IPS-15b (cell line): ENCODE data around the gene IKZF2.
A peak's percentile ranks its signal among the peaks of the same experiment; 100 is the strongest.

Source experiments
- H3K27me3 ChIP-seq: one replicate; pipeline ENCODE4 v1.6.1; 2013; ENCODE audit warnings: low read length; ENCODE audit not compliant: control insufficient read depth, insufficient read depth
- H3K36me3 ChIP-seq: one replicate; pipeline ENCODE4 v1.6.1; 2013; ENCODE audit warnings: low read length; ENCODE audit not compliant: control insufficient read depth, insufficient read depth
- H3K4me1 ChIP-seq: one replicate; pipeline ENCODE4 v1.6.1; 2013; ENCODE audit warnings: mild to moderate bottlenecking, low read length; ENCODE audit not compliant: control insufficient read depth, insufficient read depth
- H3K4me3 ChIP-seq: one replicate; pipeline ENCODE4 v1.5.1; 2013; ENCODE audit warnings: low read depth, low read length
- H3K9ac ChIP-seq: one replicate; pipeline ENCODE4 v1.6.1; 2013; ENCODE audit warnings: low read depth, mild to moderate bottlenecking, low read length
- H3K9me3 ChIP-seq: one replicate; pipeline ENCODE4 v1.6.1; 2013; ENCODE audit warnings: mild to moderate bottlenecking, low read length; ENCODE audit not compliant: control insufficient read depth, insufficient read depth

The IKZF2 gene

DNA sequence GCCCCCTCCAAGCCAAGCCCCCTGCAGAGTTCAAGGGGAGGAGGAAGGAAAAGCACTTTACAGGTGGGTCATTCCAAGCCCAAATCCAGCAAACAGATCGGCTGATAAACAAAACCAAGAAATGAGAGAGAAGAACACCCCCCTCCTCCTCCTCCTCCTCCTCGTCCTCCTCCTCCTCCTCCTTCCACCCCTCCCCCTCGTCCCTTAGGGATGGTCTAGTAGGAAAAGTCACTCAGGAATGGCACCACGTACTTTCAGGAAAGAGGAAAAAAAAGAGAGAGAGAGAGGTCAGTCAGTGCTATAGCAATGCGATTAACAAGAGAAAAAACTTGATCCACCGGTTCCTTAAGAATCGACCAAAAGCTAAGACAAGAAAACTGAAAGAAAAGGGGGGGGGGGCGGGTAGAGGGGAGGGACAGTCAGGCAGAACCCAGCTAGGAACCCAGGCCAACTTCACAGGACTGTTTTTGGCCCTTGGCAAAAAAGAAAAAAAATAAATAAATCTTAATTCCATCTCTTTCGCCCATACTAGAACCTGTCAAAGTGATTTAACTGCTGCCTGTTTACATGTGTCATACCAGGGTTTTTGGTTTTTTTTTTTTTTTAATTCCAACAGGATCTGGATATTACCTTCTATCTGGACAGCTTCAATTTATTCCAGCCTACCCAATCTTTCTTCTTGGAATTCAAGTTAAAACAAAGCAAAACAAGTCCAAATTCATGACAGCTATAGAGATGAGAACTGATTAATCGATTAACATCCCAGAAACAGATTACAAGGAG, 906 bp downstream of the IKZF2 start:
- Histone ChIP-seq H3K27me3 (peaks cover 3% of the 10 kb centered on the region), H3K4me3 (peak overlapping the region; percentile 95), H3K9ac (peak overlapping the region; percentile 61), H3K4me1 (peaks cover 5% of the 10 kb centered on the region), H3K9me3 (no peaks in the 10 kb centered on the region), H3K36me3 (no peaks in the 10 kb centered on the region)

DNA sequence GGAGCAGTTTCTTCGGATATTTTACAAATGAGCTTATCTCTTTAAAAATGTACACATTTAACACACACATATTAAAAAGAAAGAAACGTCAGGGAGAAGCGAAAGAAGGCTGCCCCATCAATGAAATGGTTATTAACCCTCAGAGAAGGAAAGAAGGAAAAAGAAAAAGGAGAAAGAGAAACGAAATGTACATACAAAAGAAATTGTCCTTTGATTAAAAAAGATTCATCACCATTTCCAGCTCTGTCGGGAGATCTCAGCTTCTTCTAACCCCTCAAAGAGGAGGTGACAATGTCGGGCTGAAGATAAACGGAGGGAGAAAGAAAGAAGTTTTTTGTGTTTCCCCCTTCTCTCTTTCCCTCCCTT, 1.5 kb downstream of the IKZF2 start:
- peak overlapping the region; percentile 95 for H3K4me3 ChIP-seq

DNA sequence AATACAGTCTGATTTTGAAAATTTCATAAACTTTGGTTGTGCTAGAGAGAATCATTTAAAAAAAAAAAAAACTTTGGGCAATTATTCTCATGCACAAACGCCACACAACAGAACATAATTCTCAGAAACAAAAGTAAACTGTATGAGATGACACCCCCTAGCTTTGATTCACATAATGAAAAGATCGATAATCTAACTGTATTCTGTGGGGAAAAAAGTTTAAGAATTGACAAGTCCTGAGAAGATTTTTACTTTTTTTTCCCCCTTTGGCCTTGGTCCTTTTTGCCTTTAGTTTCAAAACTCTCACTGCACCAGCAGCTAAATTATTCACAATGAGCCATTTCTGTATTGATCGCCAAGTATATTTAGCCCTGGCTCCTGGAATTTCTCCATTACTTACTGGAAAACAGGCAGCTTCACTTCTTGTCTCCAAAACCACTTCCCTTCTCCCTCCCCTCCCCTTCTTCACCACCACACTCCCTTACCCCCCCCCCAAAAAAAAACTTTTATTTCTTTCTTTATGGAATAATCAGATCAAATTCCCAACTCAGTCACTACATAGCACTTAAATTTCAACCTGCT, 2.0 kb downstream of the IKZF2 start:
- Histone ChIP-seq H3K4me3 (peak overlapping the region; percentile 95), H3K9ac (no peak overlapping the region)

More for the DNA sequence above, 1.5 kb downstream of the IKZF2 start:
- Histone ChIP-seq H3K36me3 (no peaks in the 10 kb centered on the region), H3K9me3 (no peaks in the 10 kb centered on the region), H3K4me1 (peaks cover 5% of the 10 kb centered on the region), H3K9ac (peak overlapping the region; percentile 61), H3K27me3 (peaks cover 3% of the 10 kb centered on the region)

DNA sequence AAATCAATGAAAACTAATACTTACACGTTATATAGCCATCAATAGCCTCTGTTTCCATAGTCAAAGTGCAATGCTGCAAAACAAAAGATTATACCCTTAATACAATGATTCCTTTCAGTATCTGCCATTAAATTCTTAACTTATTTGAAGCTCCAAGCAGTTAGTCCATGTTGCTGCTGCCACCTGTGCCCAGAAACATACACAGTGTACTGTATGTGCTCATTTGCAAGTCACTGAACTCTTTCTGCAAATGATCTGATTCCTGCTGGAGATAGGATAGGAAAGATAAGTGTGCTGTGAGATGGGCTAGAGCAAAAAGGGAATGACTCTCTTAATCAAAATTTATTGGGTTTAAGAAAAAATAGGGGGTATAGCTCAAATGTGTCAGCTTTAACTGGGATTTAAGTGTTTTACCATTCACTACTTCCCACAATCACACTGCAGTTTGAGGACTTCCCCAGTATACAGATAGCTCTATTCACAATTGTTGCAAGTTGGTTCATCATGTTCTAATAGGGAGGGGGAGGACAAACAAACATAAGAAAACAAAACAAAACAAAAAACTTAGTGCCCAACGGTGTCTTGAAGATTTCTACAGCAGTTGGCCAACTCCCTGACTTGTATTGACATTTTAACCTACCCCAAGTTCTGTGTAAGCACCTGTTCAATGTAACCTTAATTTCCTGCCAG, 2.7 kb downstream of the IKZF2 start:
- Histone ChIP-seq H3K36me3 (no peaks in the 10 kb centered on the region), H3K27me3 (peaks cover 3% of the 10 kb centered on the region), H3K9me3 (no peaks in the 10 kb centered on the region), H3K9ac (no peak overlapping the region), H3K4me3 (no peak overlapping the region), H3K4me1 (peaks cover 3% of the 10 kb centered on the region)

More for the DNA sequence above, 2.0 kb downstream of the IKZF2 start:
- no peaks in the 10 kb centered on the region for H3K9me3 ChIP-seq
- peaks cover 5% of the 10 kb centered on the region for H3K4me1 ChIP-seq
- no peaks in the 10 kb centered on the region for H3K36me3 ChIP-seq
- peaks cover 3% of the 10 kb centered on the region for H3K27me3 ChIP-seq

DNA sequence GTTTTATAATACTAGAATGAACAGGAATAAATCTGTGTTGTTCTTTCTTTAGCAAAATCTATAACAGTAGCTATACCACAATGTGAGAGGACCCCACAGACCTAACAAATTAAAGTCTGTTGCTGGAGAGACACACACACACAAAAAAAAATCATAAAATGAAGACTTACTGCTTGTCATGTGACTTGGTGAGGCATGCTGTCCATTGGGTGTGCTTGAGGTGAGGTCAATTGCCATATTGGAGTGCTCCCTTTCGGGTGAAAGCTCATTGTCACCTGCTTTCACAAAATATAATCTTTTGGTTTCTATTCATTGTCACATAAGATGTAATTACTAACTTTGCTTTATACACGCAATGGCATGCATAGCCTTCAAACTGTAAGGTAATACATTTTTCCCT, 3.9 kb downstream of the IKZF2 start:
- H3K27me3 ChIP-seq = no peaks in the 10 kb centered on the region
- no peaks in the 10 kb centered on the region for H3K9me3 ChIP-seq
- no peak overlapping the region for H3K9ac ChIP-seq
- peaks cover under 1% of the 10 kb centered on the region for H3K4me1 ChIP-seq
- H3K4me3 ChIP-seq = no peak overlapping the region
- no peaks in the 10 kb centered on the region for H3K36me3 ChIP-seq

DNA sequence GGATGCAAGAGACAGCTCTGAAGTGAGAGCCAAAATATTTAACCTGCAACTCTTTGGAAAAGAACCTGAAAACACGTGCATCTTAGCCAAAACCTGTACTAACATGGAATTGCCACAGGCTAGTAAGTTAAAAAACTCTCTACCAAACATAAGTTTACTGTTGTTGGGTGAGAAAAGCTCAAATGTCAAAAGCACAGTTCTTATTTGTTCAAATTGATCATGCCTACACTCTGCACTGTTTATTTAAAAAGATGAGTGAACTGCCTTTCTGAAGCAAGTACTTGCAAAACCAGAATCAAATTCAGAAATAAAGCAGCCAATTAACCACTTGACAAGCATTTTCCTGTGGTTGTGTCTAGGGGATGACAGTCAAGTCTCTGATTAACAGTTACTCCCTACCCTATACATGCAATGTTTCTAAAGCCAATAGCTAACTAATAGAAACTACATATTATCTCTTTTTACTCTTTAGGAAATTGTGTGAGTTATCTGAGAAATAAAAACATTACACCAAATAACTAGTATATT, 5.6 kb downstream of the IKZF2 start:
- Histone ChIP-seq H3K36me3 (no peaks in the 10 kb centered on the region), H3K4me3 (no peak overlapping the region)

DNA sequence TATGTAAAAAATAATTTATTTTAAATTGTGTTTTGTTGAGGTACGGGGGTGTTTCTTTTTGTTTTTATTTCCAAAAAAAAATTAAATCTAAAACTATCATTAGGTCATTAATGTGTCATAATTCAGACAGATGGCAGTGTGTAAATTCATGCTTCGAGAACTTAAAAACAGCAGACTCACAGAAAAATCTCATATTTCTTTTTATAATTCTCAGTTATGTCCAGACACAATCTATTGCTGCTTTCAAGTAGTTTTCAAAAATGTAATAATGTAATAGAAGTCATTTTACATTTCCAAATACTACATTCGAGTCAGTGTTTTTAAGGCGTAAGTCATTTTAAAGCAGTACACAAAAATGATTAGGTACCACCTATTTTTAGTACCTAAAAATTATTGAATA, 14.3 kb downstream of the IKZF2 start:
- H3K27me3 ChIP-seq = no peaks in the 10 kb centered on the region
- H3K36me3 ChIP-seq = no peaks in the 10 kb centered on the region
- H3K9me3 ChIP-seq = no peaks in the 10 kb centered on the region
- H3K4me3 ChIP-seq = no peak overlapping the region
- H3K9ac ChIP-seq = no peak overlapping the region
- H3K4me1 ChIP-seq = no peaks in the 10 kb centered on the region

More for the DNA sequence above, 5.6 kb downstream of the IKZF2 start:
- H3K9me3 ChIP-seq = no peaks in the 10 kb centered on the region
- H3K9ac ChIP-seq = no peak overlapping the region
- no peaks in the 10 kb centered on the region for H3K27me3 ChIP-seq
- H3K4me1 ChIP-seq = no peaks in the 10 kb centered on the region

DNA sequence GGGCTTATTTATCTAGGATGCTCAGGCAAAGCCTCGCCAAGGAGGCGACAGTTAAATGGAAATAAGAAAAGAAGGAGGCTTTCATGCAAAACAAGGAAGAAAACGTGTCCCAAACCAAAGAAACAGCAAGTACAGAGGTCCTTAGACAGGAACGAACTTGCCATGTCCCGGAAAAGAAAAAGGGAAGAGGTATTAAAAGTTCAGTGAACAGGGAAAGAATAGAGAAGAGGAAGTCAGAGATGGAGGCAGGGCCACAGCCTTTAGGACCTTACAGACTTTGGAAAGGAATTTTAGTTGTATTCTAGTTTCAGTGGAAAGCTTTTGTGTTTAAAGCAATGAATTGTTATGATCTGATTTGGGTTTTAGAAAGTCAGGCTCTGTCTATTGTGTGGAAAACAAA, 22.1 kb downstream of the IKZF2 start:
- Histone ChIP-seq H3K27me3 (no peaks in the 10 kb centered on the region), H3K36me3 (no peaks in the 10 kb centered on the region), H3K9me3 (no peaks in the 10 kb centered on the region), H3K4me1 (peaks cover 3% of the 10 kb centered on the region), H3K4me3 (no peak overlapping the region), H3K9ac (no peak overlapping the region)

DNA sequence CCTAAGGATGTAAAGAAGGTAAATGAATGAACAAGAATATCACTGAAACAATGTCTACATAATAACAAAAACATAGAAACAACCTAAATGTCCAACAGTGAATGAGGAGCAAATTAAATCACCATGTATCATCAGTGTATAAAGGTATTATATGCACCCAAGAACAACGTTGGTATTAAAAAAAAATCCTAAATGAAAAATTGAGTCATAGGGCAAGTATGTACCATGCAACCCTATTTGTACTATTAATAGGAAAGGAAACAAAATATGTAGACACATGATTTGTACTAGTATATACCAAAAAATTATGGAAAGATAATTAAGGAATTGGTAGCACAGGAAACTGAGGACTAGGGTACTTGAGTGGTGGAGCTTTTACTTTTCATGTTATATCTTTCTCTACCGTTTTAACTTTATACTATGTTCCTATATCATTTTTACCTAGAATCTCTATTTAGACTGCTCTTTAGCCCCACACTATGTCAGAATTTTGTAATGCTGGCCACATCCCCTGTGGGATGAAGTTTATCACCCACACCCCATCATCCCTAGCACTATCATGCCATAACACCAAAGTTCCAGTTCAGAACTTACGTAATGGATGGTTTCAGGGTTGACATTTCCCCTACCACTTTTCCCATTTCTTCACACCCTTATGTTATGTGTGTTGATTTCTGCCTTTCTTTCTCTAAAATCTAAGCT, 25.6 kb downstream of the IKZF2 start:
- Histone ChIP-seq H3K4me1 (no peaks in the 10 kb centered on the region), H3K9ac (no peak overlapping the region), H3K36me3 (no peaks in the 10 kb centered on the region), H3K9me3 (no peaks in the 10 kb centered on the region), H3K4me3 (no peak overlapping the region), H3K27me3 (no peaks in the 10 kb centered on the region)

DNA sequence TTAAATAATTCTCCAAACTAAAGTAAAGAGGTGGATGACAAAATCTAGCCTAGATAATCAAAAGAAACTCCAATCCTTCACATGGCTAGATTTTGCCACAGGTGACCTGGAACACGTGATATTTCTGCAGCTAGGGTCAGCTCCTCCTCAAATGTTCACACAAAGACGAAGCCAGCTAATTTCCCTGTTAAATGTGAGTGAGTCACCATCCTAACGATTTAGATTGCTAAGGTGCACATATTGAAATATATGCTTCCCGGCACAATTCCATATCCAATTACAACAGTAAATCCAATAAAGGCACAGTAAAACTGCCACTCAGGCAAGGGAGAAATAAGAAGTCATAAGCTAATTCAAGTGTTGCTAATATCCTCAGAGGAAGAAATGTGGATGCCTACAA, 28.7 kb downstream of the IKZF2 start:
- H3K27me3 ChIP-seq = no peaks in the 10 kb centered on the region
- H3K4me3 ChIP-seq = no peak overlapping the region
- H3K9ac ChIP-seq = no peak overlapping the region
- no peaks in the 10 kb centered on the region for H3K4me1 ChIP-seq
- H3K9me3 ChIP-seq = no peaks in the 10 kb centered on the region
- no peaks in the 10 kb centered on the region for H3K36me3 ChIP-seq

DNA sequence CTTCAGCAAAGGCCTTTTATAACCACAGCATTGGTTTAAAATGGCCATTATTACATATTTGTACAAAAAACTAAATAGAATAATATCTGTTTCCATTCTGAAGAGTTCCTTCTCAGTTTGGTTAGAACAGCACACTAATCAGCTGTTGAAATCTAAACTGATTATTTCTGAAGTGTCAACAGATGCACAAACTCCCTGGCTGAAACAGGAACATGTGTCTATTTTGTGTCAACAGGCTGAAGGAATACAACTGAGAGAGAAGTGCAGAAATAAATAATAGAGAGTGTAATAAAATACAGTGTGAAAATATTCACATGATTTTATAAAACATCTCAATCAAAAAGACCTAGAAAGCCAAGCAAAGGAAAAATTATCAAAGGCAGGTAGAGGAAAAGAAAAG, 29.7 kb downstream of the IKZF2 start:
- H3K27me3 ChIP-seq = no peaks in the 10 kb centered on the region
- no peak overlapping the region for H3K9ac ChIP-seq
- no peak overlapping the region for H3K4me3 ChIP-seq
- H3K9me3 ChIP-seq = no peaks in the 10 kb centered on the region
- H3K36me3 ChIP-seq = no peaks in the 10 kb centered on the region
- H3K4me1 ChIP-seq = no peaks in the 10 kb centered on the region
